Right hindlimb (tissue), 1 donor: ENCODE results near the gene APOLD1.
"Not testable (repeated sequence)": the region's sequence is repeated elsewhere in the genome, so short reads cannot be mapped to it uniquely, and the experiment has no call there.

Experiments used
- DNase-seq: peaks from one replicate; pipeline ENCODE4 v3.0.0-alpha.2; 2018

Gene APOLD1

DNA sequence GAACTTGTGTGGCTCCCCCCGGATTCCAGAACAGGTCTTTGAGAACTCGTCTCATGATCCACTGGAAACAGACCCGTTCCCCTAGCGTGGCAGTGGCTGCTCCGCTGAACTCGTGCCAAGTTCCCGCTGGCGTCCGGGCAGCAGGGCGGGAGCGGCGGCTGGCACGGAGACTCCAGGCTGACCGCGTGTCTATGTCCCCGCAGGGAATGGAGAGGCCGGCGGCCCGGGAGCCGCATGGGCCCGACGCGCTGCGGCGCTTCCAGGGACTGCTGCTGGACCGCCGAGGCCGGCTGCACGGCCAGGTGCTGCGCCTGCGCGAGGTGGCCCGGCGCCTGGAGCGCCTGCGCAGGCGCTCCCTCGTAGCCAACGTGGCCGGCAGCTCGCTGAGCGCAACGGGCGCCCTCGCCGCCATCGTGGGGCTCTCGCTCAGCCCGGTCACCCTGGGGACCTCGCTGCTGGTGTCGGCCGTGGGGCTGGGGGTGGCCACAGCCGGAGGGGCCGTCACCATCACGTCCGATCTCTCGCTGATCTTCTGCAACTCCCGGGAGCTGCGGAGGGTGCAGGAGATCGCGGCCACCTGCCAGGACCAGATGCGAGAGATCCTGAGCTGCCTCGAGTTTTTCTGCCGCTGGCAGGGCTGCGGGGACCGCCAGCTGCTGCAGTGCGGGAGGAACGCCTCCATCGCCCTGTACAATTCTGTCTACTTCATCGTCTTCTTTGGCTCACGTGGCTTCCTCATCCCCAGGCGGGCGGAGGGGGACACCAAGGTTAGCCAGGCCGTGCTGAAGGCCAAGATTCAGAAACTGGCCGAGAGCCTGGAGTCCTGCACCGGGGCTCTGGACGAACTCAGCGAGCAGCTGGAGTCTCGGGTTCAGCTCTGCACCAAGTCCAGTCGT, 1.5 kb downstream of the APOLD1 start:
- peak; percentile 90 for DNase-seq

DNA sequence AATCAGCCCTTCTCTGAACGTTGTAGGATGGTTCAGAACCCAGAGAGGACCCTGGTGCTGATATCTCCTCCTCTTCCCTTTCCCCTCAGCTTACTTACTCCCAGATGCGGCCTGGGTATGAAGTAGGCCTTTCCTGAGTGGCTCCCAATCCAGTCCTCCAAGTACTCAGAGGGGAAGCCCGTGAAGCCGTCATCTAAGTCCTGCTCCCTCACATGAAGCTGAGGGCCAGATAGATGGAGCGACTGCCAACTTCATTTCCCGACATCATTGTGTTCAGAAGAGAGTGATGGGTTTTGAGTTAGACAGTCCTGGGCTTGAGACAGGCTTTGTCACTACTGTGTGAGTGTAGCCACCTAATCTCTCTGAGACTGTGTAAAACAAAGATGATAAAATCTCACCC, 2.7 kb downstream of the APOLD1 start:
- no peak for DNase-seq

- DNase-seq = peak; percentile 72
Observed at GRCh38 chr12:12788675-12789368, 3.4 kb downstream of the APOLD1 start.

DNA sequence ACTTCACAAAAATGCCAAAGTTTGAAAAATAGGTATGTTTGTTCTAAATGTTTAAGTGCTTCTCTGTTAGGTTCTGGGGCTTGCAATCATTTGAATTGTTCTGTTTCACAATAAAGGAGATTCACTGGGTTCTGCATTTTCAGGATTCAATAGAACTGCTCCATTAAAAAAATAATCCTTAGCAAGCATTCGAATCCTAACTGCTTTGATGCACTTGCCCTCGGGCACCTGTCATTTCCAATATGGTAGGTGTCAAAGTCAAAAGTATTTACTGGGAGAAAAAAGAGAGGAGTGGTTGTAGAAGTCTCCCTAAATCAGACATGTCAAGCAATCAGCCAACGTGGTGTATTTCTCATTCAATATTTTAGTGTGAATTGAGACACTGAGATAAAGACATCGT, 5.5 kb downstream of the APOLD1 start:
- DNase-seq = no peak

DNA sequence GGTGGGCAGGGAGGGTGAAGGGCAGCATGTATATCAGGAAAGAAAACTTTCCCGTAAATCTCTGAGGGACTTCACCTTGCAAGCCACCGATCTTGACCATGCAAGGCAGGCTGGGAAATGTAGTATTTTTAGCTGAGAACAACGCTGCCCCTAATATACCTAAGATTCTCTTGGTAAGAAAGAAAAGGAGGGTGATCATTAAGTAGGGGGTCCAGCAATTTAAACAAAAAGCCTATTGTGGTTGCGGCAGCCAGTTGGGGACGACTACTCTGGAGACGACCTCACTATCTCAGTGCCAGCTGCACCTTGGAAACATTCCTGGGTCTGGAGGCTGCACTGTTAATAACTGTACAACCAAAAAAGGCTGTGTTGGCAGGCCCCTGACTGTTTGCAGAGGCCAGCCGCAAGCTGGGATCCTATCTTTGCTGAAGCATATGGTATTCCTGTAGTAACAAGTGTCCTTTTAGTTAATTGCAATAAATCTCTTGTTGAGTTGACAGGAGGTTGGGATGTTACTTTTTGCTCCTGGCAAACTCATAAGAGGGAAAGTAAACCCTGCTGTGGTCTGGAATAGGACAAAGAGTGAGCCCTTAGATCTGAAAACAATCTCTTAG, 6.4 kb downstream of the APOLD1 start:
- peak; percentile 77 for DNase-seq

- no peak for DNase-seq
Observed at GRCh38 chr12:12792421-12792820, 7.0 kb downstream of the APOLD1 start.

DNA sequence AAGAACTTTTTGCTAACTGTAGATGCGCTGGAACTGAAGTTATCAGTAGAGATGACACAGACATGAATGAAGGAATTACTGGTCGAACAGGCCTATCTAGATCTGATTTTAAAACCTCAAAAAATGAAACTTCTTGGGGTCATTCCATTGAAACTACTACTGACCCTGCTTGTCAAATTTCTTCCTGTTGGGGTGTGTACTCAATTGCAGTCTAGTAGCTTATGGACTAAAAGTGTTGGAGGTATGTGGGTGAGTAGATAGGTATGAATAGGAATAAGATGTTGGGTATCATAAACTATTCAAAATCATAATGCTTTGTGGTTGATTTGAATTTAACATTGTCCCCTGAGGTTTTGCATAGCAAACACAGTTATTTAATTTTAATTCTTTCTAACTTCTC, 9.2 kb downstream of the APOLD1 start:
- no peak for DNase-seq

DNA sequence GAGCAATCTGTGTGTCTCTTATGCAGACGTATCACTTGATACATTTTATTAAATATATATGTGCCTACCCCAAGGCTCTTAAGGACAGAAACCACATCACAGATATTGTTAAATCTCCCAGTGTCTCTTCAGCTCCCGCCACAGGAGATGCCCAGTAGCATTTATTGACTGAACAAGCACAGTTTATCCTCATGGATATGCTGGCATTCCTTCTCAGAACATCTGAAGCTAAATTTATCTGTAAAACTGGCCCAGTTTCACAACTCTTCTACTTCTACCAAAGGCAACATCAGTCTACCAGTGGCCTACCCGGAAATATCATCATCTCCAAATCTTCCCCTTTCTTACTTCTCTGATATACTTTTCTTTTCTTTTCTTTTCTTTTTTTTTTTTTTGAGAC, 10.7 kb downstream of the APOLD1 start:
- no peak for DNase-seq

DNA sequence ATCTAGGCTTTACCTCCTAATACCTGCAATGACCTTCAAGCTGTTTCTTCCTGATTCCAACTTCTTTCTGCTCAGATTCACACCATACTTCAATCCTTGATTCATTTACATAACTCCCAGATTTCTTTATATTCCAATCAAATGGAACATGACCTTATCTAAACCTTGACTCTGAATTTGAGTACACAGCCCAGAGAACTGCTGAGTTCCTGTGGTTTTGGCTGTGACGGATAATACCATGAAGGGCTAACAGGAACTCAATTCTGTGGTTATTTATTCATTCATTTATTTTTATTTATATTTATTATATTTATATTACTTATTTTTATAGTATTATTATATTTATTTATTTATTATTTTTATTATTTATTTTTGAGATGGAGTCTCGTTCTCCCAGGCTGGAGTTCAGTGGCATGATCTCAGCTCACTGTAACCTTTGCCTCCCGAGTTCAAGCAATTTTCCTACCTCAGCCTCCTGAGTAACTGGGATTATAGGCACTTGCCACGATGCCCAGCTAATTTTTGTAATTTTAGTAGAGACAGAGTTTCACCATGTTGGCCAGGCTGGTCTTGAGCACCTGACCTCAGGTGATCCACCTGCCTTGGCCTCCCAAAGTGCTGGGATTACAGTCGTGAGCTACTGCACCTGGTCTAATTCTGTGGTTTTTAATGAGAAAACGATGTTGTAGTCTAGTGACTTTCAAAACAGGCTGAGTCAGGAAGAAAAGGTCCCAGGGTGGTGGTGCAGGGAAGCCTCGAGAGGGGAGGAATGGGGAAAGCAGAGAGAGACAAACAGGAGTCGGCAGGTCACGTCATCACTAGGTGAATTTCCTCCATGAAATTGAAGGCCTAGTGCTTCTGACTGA, 11.7 kb downstream of the APOLD1 start:
- no peak for DNase-seq

GRCh38 chr12:12797794-12798152, 12.3 kb downstream of the APOLD1 start:
- no peak for DNase-seq

DNA sequence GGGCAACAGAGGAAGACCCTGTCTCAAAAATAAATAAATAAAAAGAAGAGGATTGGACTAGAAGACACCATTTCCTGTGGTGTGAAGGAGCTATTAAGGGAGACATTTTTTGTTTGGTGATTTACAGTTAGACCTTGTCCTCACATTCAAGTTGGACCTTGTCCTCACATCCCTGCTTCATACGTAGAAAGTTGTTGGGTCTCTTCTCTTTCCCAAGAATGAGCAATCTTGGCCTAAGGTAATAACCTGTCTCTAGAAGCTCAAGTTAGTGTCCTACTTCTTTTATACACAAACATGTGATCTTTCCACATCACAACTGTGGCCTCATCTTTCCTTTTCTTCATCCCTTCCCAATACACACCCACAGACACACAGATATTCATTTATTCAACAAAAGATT, 13.0 kb downstream of the APOLD1 start:
- no peak for DNase-seq

DNA sequence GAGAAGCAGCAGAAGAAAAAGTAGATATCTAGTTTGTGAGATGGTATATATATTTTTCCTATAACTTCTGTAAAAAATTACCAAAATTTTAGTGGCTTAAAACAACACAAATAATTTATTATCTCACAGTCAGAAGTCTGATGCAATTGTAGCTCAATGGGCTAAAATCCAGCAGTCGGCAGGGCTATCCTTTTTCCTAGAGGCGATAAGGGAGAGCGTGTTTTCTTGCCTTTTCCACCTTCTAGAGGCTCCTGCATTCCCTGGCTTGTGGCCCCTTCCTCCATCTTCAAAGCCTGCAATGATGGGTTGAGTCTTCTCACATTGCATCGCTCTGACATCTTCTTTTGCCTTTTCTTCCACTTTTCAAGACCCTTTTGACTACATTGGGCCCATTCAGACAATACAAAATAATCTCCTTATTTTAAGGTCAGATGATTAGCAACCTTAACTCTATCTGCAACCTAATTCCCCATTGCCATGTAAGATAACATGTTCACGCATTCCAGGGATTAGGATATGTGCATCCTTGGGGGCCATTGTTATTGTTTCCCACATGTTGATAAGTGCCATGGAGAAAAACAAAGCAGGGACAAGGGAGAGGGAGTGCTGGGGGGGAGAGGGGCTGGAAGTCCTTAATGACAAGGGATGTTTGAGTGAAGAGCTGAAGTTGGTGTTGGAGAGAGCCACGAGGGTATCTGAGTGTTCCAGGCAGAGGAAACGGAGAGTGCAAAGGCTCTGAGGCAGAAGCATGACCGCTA, 13.9 kb downstream of the APOLD1 start:
- DNase-seq = no peak

- no peak for DNase-seq
Observed at GRCh38 chr12:12800406-12801180, 15.1 kb downstream of the APOLD1 start.

GRCh38 chr12:12801656-12802055, 16.2 kb downstream of the APOLD1 start:
- not testable (repeated sequence) for DNase-seq

GRCh38 chr12:12803186-12803585, 17.7 kb downstream of the APOLD1 start:
- peak; percentile 54 for DNase-seq

GRCh38 chr12:12804011-12804410, 18.6 kb downstream of the APOLD1 start:
- DNase-seq = no peak

- DNase-seq = no peak
Observed at GRCh38 chr12:12804432-12804886, 19.0 kb downstream of the APOLD1 start.

DNA sequence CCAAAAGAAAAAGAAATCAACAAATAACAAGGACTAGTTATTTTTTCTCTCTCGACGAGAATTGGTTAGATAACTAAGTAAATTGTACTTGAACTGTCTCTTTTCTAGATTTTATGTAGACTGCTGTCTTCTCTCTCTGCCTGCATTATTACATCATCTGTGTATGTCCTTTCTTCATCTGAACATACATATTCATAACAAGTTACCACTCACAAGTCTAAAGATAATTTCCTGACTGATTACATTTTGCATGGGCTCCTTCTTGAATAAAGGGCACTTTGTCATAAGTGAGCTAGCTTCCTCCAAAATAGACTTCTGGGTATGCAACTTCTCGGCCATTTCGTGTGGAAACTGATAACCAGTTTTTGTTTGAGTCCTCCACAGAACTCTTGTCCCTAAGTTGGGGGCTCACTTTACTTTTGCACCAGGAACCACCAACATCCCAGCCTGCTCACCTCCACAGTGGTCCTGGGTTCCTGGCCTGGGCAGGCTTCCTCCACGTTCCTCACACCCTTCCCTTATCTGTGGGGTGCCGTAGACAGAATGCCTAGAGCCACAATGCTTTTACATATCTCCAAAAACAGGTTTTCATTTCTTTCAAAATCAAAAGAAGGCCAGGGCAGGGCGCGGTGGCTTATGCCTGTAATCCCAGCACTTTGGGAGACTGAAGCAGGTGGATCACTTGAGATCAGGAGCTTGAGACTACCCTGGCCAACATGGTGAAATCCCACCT, 21.5 kb downstream of the APOLD1 start:
- no peak for DNase-seq

DNA sequence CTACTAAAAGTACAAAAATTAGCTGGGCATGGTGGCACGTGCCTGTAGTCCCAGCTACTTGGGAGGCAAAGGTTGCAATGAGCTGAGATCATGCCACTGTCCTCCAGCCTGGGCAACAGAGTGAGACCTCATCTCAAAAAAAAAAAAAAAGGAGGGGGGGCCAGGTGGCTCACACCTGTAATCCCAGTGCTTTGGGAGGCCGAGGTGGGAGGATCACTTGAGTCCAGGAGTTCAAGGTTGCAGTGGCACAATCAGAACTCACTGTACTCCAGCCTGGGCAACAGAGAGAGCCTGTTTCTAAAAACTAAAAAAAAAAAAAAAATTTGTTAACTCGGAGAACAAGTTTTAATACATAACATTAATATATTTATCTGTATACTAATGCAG, 22.1 kb downstream of the APOLD1 start:
- not testable (repeated sequence) for DNase-seq

- peak; percentile 51 for DNase-seq
Observed at GRCh38 chr12:12807970-12808702, 22.7 kb downstream of the APOLD1 start.
